DMS114 treated with DMSO at 0.1 percent for 48 hours (cell line): ENCODE measurements around the gene POM121C.
"Not testable (repeated sequence)": the region's sequence is repeated elsewhere in the genome, so short reads cannot be mapped to it uniquely, and the experiment has no call there.

ENCODE experiments used
- DNase-seq: peaks from one replicate; lab custom pipeline; 2025; ENCODE audit not compliant: unreplicated experiment; lab: John Stamatoyannopoulos, UW

POM121C gene

DNA sequence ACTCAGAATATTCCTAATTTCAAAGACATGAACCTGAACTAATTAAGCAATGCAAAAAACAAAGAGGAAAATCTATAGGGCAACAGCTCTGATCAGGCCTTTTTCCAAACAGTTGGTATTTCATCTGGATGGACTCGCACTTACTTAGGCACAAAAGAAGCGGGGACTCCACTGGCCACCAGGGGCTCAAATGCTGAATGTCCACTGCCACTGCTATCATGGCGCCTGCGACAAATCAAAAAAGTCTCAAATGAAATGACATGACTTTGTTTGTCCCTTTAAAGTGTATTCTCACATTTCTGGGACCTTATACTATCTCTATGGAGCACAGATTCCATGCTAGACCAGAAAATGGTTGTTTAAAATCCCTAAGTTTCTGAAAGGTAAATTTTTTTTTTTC is 47.1 kb downstream of the POM121C start:
- not testable (repeated sequence) for DNase-seq

DNA sequence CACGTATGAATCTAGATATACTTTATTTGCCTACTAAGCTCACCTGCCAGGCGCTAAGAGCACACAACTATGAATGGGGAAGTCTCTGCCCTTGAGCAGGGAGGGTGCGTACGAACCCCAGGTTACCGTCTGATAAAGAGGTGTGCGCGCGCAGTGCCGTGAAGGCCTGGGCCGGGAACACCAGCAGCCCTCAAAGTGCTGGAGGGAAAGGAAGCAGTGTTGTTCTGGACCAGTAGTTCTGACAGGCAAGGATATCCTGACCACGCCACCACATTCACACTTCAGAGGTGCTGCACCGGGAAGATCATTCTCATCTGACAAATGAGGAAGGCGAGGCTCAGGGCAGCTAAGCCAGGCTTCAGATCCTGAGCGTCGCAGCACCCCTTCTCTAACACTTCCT is 62.6 kb downstream of the POM121C start:
- not testable (repeated sequence) for DNase-seq

DNA sequence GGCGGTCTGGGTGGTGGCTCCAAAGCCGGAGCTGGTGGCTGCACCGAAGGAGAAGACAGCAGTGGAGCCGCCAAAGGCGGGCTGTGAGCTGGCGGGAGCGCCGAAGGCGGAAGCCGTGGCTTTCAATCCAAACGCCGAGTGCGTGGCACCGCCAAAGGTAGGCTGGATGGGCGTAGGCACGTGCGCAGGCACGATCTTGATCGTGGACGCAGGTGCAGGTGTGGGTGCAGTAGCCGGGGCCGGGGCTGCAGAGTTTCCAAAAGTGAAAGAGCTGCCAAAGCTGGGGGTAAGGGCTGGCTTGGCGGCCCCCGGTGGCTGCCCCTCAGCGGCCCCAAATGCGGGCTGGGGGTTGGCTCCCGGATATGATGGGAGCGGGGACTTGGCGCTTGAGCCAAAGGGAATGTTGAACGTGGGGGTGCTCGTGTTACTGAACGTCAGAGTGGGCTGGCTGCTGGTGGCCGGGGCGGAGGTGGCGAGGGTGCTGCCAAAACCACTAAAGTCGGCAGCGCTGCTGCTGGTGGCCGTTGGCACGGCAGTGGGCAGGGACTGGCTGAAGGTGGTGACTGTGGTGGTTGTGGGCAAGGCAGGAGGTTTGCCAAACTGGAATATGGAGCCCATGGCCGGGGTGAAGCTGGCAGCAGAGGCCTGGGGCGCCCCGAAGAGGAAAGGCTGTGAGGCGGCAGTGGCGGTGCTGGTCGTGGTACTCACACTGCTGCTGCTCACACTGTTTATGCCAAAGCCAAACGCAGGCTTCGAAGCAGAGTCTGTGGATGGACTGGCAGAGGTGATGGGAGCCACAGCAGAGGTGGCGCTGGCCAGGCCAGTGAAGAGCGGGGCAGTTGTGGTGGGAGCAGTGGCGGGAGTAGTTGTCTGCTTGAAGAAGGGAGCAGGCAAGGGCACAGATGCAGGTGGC is 64.0 kb downstream of the POM121C start:
- DNase-seq, result not testable (repeated sequence)

DNA sequence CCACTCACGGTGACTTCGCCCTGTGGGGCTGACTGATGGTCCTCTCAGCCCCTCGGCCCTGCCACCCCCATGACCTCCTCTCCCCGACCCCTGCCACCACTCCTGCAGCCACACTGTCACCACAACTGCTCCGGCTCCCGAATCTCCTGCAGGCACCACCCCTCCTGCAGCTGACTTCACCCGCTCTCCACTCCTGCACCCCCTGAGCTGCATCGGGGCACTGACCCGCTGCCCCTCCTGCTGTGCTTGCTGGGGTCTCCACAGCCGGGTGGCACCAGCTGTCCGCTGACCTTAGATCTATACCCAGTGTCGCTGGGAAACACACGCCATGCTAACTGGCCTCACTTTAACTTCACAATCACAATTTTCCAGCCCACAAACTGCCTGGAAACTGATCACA is 65.9 kb downstream of the POM121C start:
- not testable (repeated sequence) for DNase-seq

DNA sequence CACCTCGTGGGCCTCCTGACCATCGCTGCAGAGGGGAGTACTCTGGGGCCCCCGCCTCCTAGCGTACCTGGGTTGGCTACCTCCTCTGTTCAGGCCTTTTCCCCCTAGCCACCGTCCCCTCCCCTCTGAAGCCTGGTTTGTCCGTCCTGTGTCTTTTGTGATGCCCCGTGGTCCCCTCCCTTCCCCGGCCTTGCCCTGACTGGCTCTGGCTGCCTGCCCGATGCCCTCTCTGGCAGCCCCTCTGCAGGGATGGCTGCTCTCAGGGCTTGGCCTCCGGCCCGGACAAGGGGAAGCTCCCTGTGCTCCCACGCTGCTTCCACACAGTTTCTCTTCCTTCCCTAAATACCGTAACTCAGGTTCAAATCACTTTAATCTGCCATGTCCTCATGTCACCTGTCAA is 66.4 kb downstream of the POM121C start:
- not testable (repeated sequence) for DNase-seq

DNA sequence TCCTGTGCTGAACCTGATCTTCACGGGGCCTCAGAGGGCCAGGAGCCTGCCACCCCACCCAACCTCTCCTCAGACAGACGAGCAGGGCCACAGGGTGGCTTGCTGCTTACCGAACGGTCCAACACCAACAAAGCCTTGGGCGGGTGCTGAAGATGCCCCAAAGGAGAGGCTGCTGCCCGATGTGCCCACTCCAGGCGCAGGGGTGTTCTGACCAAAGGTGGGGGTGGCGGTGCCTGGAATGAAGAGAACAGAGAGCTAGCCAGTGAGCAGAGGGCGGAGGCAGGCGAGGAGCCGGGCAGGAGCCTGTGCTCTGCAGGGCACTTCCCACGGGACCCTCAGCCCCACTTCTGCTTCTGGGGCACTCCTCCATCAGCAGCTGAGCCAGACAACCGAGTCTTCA is 66.9 kb downstream of the POM121C start:
- DNase-seq, result not testable (repeated sequence)

DNA sequence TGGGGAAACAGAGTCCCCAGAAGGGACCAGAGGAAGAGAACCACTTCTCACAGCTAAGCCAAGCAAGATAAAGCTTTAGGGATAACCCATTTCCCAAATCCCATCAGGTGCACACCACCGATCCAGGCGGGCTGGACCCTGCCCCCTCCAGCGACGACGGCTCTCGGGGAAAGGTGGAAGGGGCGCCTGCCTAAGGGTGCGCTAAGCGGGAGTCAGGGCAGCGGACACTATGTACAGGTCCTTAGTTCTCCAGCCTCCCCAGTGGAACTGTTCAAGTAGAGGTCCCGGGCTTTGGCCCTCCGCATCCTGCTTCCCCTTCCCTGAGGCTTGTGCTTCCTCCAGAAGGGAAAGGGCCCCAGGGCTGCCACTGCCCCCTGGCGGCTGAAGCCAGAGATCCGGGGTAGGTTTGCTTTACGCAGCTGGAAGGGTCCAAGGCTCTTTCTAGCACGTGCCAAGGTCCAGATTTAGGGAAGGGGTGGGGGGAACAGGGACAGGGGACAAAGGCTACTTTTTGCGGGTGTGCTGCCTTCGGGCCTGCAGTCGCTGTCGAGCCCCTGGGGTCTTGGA is 67.7 kb downstream of the POM121C start:
- DNase-seq, result not testable (repeated sequence)

DNA sequence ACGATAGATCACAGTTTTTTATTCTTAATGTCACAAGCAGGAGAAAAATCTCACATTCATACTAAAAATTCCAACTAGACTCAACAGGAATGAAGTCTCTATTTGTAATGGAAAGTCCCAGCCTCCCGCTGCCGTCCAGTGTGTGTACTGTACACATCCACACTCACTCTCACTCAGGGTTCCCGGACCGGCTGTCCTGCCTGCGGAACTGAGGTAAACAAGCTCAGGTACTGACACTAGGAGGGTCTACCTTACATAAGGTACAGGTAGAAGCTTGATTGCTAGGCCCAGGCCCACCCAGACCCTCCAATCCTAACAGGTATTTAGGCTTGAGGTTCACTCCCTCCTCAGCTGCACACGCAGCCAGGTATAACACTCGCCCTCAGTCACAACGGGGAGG is 69.3 kb downstream of the POM121C start:
- DNase-seq, result not testable (repeated sequence)

DNA sequence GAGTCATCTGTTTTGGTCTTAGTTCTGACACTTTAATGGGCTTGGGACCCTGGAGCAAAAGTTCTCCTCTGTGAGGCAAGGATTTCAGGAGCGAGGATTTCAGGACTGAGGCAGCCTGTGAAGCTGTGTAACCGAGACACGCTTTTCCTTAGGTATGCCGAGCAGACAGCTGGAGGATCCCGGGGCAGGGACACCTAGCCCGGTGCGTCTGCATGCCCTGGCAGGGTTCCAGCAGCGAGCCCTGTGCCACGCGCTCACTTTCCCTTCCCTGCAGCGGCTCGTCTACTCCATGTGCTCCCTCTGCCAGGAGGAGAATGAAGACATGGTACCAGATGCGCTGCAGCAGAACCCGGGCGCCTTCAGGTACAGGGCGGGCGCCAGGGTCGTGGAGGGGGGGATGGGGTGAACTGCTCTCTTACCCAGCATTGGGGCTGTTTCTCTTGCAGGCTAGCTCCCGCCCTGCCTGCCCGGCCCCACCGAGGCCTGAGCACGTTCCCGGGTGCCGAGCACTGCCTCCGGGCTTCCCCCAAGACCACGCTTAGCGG is 70.2 kb downstream of the POM121C start:
- DNase-seq, result not testable (repeated sequence)

DNA sequence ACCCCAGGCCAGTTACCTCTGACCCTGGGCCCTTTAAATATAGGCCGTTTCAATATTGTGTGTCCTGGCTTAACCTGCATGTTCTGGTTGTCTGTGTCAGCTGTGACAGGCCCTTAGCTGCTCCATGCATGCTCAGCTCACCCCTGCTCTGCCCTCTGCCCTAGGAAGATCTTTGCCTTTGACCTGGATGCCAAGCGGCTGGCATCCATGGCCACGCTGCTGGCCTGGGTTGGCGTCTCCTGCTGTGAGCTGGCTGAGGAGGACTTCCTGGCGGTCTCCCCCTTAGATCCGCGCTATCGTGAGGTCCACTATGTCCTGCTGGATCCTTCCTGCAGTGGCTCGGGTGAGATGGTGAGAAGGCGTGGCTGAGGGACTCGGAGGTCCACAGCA is 70.7 kb downstream of the POM121C start:
- DNase-seq, result not testable (repeated sequence)

DNA sequence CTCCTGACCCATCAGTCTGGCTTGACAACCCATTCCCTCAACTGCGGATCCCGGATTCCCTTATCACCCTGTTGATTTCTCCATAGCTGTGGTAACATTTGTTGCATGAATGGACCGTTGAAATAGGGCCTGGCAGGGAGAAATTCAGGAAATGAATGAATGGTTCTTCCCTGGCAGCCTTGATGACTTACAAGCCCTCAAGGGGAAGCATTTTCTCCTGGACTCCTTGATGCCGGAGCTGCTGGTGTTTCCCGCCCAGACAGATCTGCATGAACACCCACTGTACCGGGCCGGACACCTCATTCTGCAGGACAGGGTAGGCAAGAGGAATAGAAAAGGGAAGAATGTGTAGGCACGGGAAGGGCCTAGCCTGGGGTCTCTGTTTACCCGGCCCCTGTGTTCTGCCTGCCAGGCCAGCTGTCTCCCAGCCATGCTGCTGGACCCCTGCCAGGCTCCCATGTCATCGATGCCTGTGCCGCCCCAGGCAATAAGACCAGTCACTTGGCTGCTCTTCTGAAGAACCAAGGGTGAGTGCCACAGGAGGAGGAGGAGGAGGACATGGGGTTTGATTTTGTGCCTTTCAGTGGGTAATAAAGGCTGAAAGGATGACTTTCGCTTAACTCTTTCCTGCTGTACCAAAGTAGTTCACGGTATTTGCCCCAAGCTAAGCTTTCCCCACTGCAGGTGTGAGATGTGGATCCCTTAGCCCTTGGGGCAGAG is 71.2 kb downstream of the POM121C start:
- DNase-seq, result not testable (repeated sequence)

DNA sequence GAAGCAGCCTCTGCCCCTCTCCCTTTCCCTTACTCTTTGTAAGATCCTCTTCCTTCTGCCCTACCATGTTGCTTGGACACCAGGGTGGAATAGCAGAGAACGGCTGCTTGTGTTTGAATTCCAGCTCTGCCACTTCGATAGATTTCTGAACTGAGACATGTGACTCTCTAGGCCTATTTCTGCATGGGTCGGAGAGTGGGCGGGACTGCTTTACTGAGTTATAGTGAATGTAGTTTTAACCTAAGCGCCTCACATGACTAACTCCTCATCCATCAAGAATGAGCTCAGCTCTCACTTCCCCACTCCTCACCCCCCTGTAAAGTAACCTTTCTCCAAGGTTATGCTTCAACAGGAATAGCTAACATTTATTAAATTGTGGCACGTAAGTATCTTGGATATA is 71.9 kb downstream of the POM121C start:
- not testable (repeated sequence) for DNase-seq

DNA sequence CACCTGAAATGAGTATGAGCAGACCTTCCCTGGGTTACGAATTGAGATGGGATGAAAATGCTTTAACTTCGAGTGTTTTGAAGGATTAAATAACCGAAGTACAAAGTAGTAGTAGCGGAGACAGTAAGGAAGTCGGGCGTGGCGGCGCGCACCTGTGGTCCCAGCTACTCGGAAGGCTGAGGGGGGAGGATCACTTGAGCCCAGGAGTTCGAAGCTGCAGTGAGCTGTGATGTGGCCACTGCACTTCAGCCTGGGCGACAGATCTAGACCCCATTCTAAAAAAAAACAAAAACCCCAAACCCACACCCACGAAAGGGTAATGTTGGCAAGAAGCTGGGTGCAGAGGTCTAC is 75.3 kb downstream of the POM121C start:
- DNase-seq, result not testable (repeated sequence)

DNA sequence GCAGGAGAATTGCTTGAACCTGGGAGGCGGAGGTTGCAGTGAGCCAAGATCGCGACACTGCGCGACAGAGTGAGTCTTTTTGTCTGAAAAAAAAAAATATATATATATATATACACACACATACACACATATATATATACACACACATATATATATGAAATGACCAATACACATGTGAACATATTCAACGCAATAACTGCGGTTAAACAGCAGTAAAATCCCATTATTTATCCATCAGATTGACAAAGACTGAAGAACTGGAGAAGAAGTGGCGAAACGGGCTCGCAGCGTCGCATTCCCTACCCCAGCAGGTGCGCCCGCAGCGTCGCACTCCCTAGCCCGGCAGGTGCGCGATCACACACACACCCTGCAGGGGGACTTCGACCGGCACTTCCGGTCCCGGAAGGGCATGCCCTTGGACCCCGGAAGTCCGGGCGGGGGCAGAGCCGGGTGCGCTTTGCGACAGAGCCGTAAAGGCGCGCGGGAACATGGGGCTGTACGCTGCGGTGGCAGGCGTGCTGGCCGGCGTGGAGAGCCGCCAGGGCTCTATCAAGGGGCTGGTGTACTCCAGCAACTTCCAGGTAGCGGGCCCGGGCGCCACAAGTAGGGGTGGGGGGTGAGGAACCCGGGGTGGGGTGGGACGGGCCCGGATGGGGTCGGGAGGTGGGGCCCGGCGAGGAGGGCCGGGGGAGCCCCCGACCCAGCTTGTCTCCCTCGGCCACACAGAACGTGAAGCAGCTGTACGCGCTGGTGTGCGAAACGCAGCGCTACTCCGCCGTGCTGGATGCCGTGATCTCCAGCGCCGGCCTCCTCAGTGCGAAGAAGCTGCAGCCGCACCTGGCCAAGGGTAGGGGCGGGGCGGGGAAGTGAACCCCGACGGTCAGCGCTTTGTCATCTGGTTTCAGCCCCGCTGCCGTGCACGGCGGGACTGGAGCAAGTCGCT is 75.9 kb downstream of the POM121C start:
- not testable (repeated sequence) for DNase-seq

DNA sequence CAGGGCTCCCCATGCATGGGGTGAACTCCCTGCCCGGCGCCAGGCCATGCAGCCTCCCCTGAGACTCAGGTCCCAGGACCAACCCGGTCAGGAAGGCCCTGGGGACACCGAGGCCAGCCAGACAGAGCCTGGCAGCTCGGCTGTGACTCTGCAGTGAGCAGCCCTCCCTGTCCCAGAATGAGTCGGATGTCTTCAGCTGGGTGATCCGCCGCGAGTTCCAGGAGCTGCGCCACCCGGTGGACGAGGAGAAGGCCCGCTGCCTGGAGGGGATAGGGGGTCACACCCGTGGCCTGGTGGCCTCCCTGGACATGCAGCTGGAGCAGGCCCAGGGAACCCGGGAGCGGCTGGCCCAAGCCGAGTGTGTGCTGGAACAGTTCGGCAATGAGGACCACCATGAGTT is 81.4 kb downstream of the POM121C start:
- DNase-seq, result not testable (repeated sequence)

DNA sequence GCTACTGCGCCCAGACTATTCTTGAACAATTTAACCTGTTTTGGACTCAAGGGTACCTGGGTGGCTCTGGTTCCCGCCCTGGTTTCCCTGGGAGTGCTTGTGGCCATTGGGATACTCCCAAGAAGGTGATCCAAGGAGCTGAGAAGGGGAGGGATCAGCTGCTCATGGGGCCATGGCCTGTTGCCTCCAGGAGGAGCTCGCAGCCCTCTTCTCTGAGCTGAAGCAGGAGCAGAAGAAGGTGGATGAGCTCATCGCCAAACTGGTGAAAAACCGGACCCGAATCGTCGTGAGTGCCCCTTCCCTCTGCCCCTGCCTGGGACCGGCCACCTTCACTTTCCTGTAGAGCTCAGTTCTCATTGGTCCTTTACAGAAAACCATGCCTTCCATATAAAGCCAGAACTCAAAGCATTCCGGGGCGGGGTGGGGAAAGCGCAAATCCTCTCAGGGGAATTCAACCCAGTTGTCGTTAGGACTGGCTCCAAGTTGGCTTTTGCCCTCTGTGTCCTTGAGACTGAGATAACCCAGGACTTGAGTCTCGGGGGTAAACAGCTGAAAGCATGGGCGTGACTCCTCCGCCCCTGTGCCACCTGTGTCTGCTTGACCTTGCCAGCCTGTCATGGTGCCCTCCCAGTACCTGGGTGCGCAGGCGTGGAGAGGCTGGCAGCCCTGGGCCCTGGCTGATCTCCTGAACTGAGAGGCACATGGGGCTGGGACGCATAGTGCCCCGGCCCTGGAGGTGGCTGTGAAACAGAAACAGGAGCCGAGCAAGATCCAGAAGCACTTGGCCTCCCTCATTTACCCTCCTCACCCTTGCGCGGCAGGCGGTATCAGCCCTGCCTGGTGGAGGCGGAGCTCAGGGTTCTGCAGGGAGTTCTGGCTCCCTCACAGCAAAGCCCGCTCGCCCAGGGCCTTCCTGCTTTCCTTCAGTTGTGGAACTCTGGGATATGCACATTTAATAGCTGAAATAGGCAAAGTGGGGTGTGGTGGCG is 82.3 kb downstream of the POM121C start:
- DNase-seq, result not testable (repeated sequence)

DNA sequence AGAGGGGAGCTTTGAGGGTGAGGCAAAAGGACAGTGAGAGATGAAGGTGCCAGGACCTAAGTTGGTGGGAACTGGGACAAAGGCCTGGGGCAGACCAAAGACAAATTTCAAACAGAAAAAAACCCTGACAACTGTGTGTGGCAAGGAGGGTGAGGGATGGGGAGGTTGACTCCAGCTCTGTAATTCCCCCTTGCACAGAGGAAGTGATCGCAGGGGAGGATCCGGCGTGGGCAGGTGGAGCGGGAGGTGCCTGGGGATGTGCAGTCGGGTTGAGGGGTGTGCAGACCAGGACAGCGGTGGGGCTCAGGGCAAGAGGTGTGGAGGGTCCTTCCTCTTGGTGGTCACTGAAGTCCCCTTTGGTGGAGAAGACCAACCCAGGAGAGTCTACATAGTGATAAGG is 85.5 kb downstream of the POM121C start:
- DNase-seq, result not testable (repeated sequence)

DNA sequence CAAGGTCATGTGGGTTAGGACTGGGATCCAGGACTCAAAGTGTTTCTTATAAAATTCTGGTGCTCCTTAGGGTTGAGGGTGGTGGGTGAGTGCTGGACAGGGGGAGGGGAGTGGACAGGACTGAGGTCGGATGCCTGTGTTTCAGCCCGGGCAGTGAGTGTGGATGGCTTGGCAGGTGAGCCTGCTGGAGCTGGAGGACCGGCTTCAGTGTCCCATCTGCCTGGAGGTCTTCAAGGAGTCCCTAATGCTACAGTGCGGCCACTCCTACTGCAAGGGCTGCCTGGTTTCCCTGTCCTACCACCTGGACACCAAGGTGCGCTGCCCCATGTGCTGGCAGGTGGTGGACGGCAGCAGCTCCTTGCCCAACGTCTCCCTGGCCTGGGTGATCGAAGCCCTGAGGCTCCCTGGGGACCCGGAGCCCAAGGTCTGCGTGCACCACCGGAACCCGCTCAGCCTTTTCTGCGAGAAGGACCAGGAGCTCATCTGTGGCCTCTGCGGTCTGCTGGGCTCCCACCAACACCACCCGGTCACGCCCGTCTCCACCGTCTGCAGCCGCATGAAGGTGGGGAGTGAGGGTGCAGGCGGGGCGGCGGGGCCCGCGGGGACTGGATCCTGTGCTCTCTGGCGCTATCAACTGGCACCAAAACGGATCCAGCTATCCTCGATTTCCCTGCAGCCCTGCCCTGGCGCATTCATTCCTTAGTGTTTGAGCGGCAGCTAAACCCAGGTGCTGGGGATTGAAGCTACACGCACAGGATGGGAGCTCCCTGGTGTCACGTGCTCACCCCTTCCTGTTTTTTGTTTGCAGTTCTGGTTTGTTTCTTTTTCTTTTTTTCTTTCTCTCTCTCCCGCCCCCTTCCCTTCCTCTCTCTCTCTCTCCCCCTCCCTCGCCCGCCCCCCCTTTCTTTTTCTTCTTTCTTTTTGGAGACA is 87.1 kb downstream of the POM121C start:
- DNase-seq, result not testable (repeated sequence)
